NCI-H1930 (cell line): ENCODE data around the gene RFTN1.

Source experiments
- DNase-seq, 2 experiments: peaks; one replicate each; lab custom pipeline; 2025; lab: John Stamatoyannopoulos, UW

Gene RFTN1

DNA sequence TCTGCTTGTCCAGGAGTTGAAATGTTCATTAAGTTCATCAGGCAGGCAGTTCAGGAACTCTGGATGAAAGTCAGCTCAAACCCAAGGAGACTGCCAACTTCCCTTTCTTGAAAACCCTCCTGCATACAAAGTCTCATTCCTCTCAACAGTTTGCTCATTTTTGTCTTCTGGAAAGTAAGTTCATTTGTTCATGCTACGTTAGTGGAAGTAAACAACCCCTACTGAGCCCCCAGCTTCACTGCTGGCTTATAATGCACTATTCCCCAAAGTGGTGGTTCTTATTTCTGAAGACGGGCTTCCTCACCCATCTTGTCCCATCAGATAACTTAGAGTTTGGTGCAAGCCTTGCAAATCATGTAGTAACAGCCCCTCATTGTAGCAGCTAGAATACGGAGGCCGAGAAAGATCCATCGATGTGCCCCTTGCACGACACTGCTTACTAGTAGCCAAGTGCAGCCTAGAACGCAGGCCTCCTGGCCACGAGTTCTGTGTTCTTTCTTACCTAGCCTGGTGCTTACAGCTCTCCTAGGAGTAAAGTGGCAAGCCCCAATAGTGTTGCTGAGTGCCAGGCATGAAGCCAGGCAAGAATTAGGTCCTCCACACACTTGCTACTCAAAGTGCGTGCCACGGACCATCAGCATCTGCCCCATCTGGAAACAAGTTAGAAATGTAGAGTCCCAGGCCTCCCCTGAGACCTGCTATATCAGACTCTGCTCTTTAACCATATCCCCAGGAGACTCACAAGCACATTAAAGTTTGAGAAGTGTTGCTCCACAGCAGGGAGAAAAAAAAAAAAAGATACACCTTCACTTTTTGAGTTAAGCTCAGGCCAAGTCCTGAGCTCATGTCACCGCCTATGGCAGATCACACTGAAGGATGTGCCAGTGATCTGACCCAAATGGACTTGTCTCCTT is 82.5 kb downstream of the RFTN1 start:
- DNase-seq: no peak

DNA sequence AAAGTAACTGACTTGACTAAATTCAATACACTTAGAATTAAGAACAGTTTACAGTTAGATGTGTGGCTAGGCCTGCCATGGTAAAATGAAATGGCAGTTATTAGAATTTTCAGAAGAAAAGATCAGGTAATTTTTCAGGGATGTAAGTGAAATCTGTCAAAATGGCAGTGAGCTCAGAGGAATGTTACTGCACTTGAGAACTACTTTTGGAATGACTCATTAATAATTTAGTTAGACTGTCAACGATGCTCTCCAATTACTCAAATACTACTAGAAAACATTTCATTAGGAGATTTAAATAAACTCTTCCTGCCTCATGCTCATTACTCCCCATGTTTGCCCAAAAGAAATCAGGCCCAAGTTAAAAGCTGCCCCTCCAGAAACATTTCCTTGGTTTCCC is 84.4 kb downstream of the RFTN1 start:
- DNase-seq: no peak

GRCh38 chr3:16428612-16429011 is 84.9 kb downstream of the RFTN1 start:
- no peak for DNase-seq

- DNase-seq: no peak
Measured at GRCh38 chr3:16427103-16427965, 86.2 kb downstream of the RFTN1 start.

GRCh38 chr3:16426665-16427064 is 86.8 kb downstream of the RFTN1 start:
- DNase-seq: no peak

DNA sequence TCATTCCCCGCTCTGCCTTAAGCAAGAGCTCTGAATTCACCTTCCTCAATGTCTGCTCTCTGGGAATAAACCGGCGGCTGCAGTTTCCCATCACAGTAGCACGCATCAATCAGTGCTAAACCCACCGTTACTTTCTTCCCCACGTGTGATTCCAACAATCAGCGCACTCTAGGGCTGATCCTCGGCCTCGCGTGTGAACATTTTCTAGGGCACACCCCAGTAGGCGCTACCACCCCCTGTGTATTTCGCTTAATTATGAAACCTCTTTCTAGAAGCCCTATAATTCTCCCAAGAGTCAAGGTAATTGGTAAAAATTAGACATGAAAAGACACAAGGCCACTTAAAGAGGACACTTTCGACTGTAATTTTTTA is 87.5 kb downstream of the RFTN1 start:
- no peak for DNase-seq

DNA sequence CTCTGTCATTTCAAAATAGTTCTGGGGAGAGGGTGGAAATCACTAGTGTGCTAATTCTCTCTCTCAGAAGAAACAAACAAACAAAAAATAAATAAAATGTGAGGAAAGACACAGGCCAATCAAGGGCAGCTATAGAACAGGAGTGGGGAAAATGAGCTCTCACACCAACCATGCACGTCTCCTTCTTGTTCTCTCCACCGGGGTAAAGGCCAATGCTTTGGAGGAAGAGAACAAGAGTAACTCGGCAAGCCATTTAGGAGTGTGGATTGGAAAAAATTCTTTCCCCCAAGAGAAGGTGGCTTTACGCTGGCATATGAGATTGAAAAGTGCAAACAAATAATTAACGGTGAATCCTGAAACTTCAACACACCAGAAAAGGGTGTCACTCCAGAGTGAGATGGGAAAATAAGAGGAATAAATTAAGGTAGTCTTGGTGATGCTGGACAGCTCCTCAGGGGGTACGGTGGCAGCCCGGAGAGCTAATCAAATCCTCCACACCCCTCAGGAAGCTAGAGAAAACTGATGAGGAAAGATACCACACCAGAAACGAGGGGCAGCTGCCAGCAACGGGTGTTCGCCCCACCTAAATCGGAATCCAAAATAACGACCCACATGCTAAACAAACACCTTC is 88.0 kb downstream of the RFTN1 start:
- DNase-seq: no peak

- DNase-seq: no peak
Measured at GRCh38 chr3:16423947-16424673, 89.4 kb downstream of the RFTN1 start.

GRCh38 chr3:16423298-16423697 is 90.2 kb downstream of the RFTN1 start:
- no peak for DNase-seq

DNA sequence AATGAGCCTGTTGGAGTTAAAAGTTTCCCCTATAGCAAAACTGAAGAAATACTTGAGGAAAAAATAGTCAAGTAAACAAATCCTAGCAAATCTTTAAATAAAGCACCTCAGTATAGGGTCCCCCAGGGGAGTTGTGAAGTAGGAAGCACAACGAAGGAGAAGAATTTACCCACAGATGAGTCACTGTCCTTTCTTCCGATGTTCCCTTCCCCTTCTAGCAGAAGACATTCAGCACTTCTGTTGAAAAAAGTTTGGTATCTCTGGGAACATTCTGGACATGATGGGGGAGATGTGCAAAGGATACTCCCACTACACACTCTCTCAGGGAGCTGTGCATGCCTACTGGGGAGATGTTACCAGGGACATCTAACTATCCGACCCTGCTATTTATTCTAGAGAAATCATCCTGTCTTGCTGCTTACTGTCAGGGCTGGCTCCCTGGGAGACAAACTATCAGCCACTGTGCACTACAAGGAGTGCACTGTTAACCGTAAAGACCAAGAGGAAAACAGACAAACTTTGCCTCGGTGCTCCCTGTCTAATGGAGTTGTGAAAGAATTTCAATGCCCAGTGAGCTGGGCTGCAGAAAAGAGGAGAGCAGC is 93.8 kb downstream of the RFTN1 start:
- DNase-seq: no peak

DNA sequence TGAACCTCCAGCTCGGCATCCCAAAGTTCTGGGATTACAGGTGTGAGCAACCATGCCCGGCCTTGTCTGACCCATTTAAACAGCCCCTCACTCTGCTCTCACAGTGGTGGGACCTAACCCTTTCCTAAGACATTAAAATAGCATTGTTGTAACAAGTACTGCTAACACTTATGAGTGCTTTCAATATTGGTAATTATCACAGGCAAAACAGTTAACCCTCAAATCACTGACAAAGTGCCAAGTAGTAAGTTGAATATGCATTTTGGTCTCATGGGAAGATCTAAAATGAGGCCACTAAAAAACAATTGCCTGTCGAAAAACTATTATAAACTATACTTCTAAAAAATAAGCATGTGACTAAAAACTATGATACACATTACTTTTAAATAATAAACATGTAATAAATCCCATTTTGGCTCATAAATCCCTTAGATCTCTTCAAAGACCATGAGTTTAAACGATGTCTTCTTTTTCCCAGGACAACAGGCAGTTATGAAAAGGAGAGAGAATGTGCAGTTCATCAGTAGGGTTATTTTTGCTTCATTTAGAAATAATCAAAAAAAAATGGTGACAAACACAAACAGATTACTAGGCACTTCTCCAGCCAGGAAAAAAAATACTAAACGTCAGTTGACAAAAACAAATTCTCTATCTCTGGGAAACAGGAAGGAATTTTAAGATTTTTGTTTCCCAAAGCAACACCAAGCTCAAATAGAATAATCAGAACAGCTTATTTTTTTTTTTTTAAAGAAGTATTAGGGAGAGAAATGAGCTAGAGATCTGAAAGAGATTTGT is 95.4 kb downstream of the RFTN1 start:
- no peak for DNase-seq

- DNase-seq: no peak
Measured at GRCh38 chr3:16415911-16416476, 97.5 kb downstream of the RFTN1 start.

- no peak for DNase-seq
Measured at GRCh38 chr3:16413321-16413720, 100.2 kb downstream of the RFTN1 start.

GRCh38 chr3:16412192-16412800 is 101.2 kb downstream of the RFTN1 start:
- DNase-seq: no peak

- DNase-seq: no peak
Measured at GRCh38 chr3:16411441-16411840, 102.1 kb downstream of the RFTN1 start.

GRCh38 chr3:16410659-16411058 is 102.8 kb downstream of the RFTN1 start:
- no peak for DNase-seq

DNA sequence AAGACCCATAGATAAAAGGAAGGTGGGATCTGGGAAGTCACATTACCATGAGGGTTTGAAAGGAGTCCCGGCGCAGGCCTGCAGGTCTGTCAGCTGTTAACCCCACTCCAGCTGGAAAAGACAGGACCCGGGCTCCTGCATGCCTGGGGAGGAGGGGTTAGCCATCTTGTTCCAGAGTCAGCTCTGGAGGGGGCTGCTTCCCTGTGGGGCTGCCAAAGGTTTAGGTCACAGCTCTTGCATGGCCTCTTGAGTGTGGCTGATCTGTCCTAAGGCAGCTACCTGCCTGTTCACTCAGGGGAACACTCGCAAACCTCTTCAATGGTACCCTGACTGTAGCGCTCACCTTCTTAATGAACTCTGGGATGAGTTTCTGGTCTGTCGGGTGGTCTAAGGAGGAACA is 104.5 kb downstream of the RFTN1 start:
- no peak for DNase-seq

- DNase-seq: no peak
Measured at GRCh38 chr3:16407366-16407765, 106.1 kb downstream of the RFTN1 start.

DNA sequence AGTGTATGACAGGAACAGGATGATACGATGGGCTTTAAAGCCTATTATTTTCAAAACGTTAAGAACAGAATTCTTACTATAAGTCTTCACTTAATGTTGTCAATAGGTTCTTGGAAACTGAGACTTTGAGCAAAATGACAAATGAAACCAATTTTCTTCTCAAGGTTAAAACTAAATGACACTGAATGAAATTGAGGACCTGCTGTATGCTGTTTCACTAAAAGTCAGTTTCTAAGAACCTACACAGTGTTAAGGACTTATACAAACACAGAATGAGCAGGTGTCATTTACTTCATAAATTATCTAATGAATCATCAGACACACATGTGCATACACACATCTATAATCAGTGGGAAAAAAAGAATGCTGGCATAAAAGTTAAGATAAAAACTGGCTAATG is 106.9 kb downstream of the RFTN1 start:
- DNase-seq: no peak

DNA sequence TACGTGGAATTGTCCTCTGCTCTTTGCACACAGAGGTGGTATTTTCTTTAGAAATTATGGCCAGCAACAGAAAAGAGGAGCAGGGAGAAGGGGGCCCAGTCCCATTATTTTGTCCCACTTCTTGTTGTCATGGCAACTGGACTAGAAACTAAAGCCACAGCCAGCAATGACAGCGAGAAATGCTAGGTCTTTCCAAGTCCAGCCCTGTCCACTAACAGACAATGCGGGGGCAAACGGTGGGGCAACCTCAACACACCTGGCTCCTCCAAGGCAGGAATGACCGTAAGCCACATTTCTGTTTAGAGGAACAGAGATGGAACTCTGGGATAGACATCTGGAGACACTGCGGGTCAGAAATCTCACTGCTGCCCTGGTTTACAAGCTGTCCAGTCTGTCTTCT is 107.3 kb downstream of the RFTN1 start:
- no peak for DNase-seq
